ENCODE measurements around the gene ARHGAP30.

ARHGAP30 gene

DNA sequence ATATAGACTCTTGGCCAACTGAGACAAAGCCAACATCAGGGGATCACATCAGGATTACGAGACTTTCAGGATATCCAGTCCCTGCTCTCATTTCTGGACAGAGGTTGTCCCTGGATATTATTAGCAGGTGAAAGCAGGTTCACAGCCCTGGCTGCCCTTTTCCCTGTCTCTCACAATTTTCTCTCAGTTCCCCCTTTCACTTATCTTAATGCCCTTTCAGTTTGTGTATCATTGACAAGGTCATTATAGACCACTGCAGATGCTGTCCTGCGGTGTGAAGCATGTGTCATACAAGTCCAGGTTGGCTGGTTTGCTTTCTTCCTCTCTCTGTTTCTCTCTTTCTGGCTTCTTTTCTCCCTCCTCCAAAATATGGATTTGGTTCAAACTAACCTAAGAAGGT lies 26.3 kb upstream of the ARHGAP30 start:
- no peak for DNase-seq (ENCODE audit: low read depth)
- H3K4me3 ChIP-seq (ENCODE audit: low read length) = no peak overlapping the region
- TF ChIP-seq CTCF (conservative IDR thresholded peaks at IDR 0.05; ENCODE audit: low read depth, low read length) = no peak

- H3K4me3 ChIP-seq (ENCODE audit: low read length) = no peak overlapping the region
- TF ChIP-seq CTCF (conservative IDR thresholded peaks at IDR 0.05; ENCODE audit: low read depth, low read length) = no peak
- no peak for DNase-seq (ENCODE audit: low read depth)
Observed at GRCh38 chr1:161095230-161095629, 25.5 kb upstream of the ARHGAP30 start.

GRCh38 chr1:161094481-161094880 lies 24.8 kb upstream of the ARHGAP30 start:
- TF ChIP-seq CTCF (conservative IDR thresholded peaks at IDR 0.05; ENCODE audit: low read depth, low read length) = no peak
- H3K4me3 ChIP-seq (ENCODE audit: low read length) = no peak overlapping the region
- DNase-seq (ENCODE audit: low read depth) = no peak

DNA sequence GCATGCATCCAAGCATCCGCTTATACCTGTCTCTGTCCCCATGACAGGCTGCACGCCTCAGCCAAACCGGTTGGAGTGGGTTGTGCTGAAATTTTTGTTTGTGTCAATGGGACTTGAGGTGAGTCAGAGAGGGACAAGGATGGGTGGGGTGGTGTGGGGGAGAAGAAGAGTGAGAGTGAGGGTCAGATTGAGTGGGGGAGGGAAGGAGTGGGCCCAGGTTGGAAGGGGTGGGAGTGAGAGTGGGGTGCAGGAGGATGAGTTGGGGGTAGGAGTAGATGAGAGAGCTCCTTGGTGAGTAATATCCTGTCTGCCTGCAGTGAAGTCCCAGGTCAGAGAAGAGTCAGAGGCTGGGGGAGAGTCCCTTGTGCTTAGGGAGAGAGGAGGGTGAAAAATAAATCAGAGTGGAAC lies 22.9 kb upstream of the ARHGAP30 start:
- DNase-seq (ENCODE audit: low read depth) = no peak
- no peak for TF ChIP-seq CTCF (conservative IDR thresholded peaks at IDR 0.05; ENCODE audit: low read depth, low read length)
- no peak overlapping the region for H3K4me3 ChIP-seq (ENCODE audit: low read length)

DNA sequence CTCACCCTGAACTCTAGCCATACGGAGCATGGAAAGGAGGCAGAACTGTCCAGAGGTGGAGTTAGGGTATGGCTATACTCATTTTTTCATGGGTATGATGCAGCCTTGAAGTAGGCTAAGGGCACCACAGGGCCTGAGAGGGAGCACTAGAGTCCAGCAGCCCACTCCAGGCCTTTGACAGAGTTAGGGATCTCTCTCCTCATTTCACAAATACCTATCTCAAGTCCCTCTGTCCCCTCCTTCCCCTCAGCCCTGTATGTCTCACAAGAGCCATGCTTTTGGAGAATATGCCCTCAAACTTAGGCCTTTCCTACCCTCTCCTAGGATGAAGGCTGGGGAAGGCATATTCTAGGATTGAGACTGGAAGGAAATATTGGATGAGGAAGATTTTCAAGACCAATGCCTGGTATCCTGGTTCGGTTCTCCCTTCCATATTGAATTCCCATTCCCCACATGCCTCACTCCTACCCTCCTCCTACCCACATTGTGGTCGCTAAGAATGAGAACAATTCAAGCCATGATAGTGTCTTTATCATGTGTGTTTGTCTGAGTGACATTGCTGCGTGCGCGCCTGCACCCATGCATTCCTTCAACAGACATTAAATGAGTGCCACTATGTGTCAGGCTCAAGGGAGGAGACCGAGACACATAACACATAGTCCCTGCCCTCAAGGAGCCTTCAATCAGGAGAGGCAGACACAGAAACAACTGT lies 22.3 kb upstream of the ARHGAP30 start:
- TF ChIP-seq CTCF (conservative IDR thresholded peaks at IDR 0.05; ENCODE audit: low read depth, low read length) = no peak
- H3K4me3 ChIP-seq (ENCODE audit: low read length) = no peak overlapping the region
- no peak for DNase-seq (ENCODE audit: low read depth)

DNA sequence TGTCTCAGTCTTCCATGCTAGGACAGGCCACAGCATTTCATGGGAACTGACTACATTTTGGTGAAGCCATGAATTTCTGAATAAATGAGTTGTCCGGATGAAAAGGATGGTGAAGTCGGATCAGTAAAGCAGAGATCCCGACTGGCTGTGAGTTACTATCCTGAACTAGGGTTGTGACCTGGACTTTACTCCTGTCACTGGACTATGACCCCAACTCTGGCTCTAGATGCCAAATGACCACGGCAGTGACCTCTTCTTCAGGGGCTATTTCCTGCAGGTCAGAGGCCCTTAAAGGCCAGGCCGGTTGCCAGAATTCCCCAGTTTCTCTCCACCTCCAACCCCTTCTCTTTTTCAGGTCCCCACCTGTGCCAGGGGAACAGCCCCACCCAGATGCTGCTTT lies 21.4 kb upstream of the ARHGAP30 start:
- no peak overlapping the region for H3K4me3 ChIP-seq (ENCODE audit: low read length)
- DNase-seq (ENCODE audit: low read depth) = no peak
- no peak for TF ChIP-seq CTCF (conservative IDR thresholded peaks at IDR 0.05; ENCODE audit: low read depth, low read length)

- no peak overlapping the region for H3K4me3 ChIP-seq (ENCODE audit: low read length)
- no peak for TF ChIP-seq CTCF (conservative IDR thresholded peaks at IDR 0.05; ENCODE audit: low read depth, low read length)
Observed at GRCh38 chr1:161090617-161091016, 20.9 kb upstream of the ARHGAP30 start.

More at GRCh38 chr1:161090617-161091016, 20.9 kb upstream of the ARHGAP30 start:
- DNase-seq (ENCODE audit: low read depth) = no peak

All from retinal pigment epithelial cell (primary cell).